GM20000 (cell line): ENCODE data around the gene CEMIP.

Experiments used
- DNase-seq: peaks from one replicate; pipeline ENCODE4 v3.0.0; 2012; ENCODE audit warnings: low spot score
- TF ChIP-seq, protein P1 (sequence below): IDR thresholded peaks from 2 replicates; pipeline ENCODE4 v1.5.1; 2012; ENCODE audit warnings: mild to moderate bottlenecking, control low read depth; ENCODE audit errors: extremely low read depth, missing control alignments

The CEMIP gene, protein sequence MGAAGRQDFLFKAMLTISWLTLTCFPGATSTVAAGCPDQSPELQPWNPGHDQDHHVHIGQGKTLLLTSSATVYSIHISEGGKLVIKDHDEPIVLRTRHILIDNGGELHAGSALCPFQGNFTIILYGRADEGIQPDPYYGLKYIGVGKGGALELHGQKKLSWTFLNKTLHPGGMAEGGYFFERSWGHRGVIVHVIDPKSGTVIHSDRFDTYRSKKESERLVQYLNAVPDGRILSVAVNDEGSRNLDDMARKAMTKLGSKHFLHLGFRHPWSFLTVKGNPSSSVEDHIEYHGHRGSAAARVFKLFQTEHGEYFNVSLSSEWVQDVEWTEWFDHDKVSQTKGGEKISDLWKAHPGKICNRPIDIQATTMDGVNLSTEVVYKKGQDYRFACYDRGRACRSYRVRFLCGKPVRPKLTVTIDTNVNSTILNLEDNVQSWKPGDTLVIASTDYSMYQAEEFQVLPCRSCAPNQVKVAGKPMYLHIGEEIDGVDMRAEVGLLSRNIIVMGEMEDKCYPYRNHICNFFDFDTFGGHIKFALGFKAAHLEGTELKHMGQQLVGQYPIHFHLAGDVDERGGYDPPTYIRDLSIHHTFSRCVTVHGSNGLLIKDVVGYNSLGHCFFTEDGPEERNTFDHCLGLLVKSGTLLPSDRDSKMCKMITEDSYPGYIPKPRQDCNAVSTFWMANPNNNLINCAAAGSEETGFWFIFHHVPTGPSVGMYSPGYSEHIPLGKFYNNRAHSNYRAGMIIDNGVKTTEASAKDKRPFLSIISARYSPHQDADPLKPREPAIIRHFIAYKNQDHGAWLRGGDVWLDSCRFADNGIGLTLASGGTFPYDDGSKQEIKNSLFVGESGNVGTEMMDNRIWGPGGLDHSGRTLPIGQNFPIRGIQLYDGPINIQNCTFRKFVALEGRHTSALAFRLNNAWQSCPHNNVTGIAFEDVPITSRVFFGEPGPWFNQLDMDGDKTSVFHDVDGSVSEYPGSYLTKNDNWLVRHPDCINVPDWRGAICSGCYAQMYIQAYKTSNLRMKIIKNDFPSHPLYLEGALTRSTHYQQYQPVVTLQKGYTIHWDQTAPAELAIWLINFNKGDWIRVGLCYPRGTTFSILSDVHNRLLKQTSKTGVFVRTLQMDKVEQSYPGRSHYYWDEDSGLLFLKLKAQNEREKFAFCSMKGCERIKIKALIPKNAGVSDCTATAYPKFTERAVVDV (N-terminal part only)

DNA sequence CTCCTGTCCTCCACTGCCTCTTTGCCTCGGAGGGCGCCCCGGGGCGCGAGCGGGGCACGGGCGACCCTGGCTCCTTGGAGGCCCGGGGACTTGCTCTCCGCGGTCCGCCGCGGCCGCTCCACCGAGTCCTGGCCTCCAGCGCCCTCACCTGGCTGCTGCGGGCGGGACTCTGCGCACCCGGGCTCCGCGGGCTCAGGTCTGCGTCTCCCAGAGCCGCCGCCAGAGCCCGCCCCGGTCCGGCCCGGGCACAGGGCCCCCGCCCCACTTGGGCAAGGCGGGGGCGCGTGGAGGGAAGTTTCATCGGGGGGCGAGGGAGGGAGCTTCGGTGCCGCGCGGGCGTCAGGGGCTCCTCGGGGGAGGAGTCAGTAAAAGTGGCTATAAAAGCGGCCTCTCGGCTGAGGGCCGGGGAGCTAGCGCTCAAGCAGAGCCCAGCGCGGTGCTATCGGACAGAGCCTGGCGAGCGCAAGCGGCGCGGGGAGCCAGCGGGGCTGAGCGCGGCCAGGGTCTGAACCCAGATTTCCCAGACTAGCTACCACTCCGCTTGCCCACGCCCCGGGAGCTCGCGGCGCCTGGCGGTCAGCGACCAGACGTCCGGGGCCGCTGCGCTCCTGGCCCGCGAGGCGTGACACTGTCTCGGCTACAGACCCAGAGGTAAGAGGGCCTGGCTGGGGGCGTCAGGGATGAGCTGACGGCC, at the start of gene CEMIP:
CEMIP (plus strand) TSS at position 407 of the 694 bp plus-strand sequence. CDS start 94,510 bp downstream, outside the sequence.
- DNase-seq = peak; percentile 72
- TF ChIP-seq, protein P1, sequence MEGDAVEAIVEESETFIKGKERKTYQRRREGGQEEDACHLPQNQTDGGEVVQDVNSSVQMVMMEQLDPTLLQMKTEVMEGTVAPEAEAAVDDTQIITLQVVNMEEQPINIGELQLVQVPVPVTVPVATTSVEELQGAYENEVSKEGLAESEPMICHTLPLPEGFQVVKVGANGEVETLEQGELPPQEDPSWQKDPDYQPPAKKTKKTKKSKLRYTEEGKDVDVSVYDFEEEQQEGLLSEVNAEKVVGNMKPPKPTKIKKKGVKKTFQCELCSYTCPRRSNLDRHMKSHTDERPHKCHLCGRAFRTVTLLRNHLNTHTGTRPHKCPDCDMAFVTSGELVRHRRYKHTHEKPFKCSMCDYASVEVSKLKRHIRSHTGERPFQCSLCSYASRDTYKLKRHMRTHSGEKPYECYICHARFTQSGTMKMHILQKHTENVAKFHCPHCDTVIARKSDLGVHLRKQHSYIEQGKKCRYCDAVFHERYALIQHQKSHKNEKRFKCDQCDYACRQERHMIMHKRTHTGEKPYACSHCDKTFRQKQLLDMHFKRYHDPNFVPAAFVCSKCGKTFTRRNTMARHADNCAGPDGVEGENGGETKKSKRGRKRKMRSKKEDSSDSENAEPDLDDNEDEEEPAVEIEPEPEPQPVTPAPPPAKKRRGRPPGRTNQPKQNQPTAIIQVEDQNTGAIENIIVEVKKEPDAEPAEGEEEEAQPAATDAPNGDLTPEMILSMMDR = peak; percentile 45

DNA sequence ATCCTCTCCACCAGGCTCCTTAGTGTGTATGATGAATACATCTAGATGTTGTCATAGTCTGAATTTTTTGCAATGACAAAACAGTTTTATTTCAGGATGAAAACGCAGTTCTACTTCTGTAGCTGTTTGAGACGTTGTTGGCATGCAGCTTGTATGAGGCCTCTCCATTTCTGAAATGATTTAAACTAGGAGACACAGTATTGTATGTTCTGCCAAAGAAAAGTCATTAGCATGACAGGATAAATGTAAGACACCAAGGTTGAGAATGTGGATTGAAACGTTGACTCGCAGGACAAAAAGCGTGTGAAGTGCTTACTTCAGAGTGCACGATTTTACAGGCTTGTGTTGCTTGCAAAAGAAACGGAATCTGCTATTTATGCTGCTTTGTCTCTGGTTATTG, 48.8 kb upstream of the CEMIP start:
- no peak for DNase-seq
- TF ChIP-seq, protein P1 = no peak

DNA sequence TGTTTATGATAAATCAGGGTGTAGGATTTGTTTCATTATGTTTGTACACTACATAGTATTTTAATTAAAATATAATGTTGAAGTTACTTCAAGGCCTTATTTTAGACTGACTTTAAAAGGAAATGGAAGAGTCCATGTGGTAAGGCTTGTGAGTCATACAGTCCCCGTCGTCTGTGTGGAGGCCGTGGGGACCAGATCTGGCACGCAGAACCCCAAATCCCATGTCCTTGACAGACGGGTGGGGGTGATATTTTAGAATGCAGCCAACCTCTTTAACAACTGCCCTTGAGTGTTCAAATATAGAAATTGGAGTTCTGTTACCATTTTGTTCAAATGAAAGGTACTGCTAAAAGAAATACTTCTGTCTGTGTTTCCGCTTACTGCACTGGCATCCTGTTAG, 48.2 kb upstream of the CEMIP start:
- DNase-seq = no peak
- TF ChIP-seq, protein P1 = no peak

DNA sequence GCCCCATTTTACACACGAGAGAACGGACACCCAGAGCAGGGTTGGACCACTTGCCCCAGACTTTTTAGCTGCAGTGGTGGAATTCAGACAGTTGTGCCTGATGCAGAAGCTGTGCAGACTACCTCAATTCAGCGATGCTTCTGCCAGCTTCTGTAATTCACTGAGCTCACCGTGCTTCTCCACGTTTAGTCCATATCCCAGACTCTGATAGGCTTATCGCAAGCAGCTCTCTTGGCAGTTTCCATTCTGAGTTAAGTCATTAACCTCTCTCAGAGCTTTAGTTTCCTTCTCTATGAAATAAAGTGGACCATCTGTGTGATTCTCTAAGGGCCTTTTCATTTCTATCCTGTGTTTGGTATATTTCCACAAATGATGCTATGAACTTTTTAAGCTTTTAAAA, 47.0 kb upstream of the CEMIP start:
- no peak for DNase-seq
- TF ChIP-seq, protein P1 = no peak

DNA sequence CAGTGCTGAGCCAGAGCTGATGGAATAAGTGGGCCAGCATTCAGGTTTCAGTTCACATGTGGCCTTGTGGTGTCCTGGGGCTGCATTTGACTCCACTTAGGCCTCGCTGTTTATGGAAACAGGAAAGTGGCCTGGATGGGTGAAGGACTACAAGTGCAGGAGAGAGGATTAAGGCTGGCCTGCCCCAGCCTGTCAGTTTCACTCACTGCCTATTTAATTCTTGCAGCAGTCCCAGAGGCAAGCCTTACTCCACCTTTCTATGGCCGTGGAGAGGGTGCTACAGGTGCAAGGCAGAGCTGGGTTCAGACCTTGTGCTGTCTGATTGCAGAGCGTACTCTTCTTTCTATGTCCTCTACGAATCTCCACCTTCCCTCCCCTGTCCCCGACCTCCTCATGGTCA, 46.4 kb upstream of the CEMIP start:
- TF ChIP-seq, protein P1 = no peak

DNA sequence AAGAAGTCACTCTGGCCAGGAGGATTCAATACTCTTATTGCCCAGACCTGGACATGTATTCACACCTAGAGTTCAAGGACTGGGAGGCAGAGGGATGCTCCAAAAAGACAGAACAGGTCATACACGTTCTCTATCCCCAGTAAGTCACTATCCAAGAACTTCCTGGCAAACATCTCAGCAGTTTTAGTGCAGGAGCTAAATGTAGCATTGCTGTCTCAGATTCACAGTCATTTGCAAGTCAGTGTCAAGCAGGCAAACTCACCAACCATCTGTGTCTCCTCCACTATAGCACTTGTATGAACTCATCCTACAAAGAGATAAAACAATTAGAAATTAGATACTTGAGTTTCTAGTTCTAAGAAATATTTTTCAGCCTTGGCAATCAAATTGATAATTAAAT, 45.7 kb upstream of the CEMIP start:
- TF ChIP-seq, protein P1 = no peak
- no peak for DNase-seq

More for the DNA sequence above, 46.4 kb upstream of the CEMIP start:
- DNase-seq = no peak
